Spleen (tissue), 11 donors: Measurements from ENCODE around the gene HIGD1A. TPM values are rescaled to one million over a fixed set of nuclear protein-coding genes. Genes with fewer than 3 reads are reported as not detected.

Experiments
- DNase-seq: peaks from one replicate; pipeline ENCODE4 v3.0.0-alpha.2; 2020
- H3K27ac ChIP-seq, 8 donors: fragments of 200-600 bp; sonication (generic) in 7 of 8; 1 replicate in 4 of 8; 2 replicates in 4 of 8; pipeline versions ENCODE4 v1.5.0 to v1.8.0; 2016 to 2021; ENCODE audit warnings: inconsistent platforms in 4 of 8, mild to moderate bottlenecking in 4 of 8, moderate library complexity in 1 of 8
- H3K27me3 ChIP-seq, 7 donors: fragments of 200-600 bp; sonication (generic) in 6 of 7; replicated peaks in 1 of 7; 1 replicate in 4 of 7; 2 replicates in 3 of 7; pipeline versions ENCODE4 v1.5.0 to v1.8.0; 2016 to 2021; ENCODE audit warnings: inconsistent platforms in 3 of 7, mild to moderate bottlenecking in 1 of 7
- H3K36me3 ChIP-seq, 6 donors: fragments of 200-600 bp; sonication (generic) in 5 of 6; 1 replicate in 4 of 6; 2 replicates in 2 of 6; pipeline versions ENCODE4 v1.5.0 to v1.8.0; 2016 to 2021; ENCODE audit warnings: inconsistent platforms in 2 of 6
- H3K4me1 ChIP-seq, 6 donors: fragments of 200-600 bp; sonication (generic) in 5 of 6; 1 replicate in 3 of 6; 2 replicates in 3 of 6; pipeline versions ENCODE4 v1.5.0 to v1.8.0; 2016 to 2021; ENCODE audit warnings: inconsistent platforms in 3 of 6
- H3K4me3 ChIP-seq, 8 donors: fragments of 200-600 bp; sonication (generic) in 7 of 8; 1 replicate in 4 of 8; 2 replicates in 4 of 8; pipeline versions ENCODE4 v1.5.0 to v1.8.0; 2016 to 2021; ENCODE audit warnings: inconsistent platforms in 4 of 8, mild to moderate bottlenecking in 4 of 8, moderate library complexity in 2 of 8
- H3K9me3 ChIP-seq, 8 donors: fragments of 200-600 bp; sonication (generic) in 7 of 8; 1 replicate in 4 of 8; 2 replicates in 4 of 8; pipeline versions ENCODE4 v1.5.0 to v1.8.0; 2016 to 2021; ENCODE audit warnings: inconsistent platforms in 4 of 8
- POLR2A ChIP-seq, 3 donors: fragments of 450-650 bp; IDR thresholded peaks; one replicate each; pipeline ENCODE4 v1.5.1; 2017; ENCODE audit warnings: antibody characterized with exemption in 3 of 3, mild to moderate bottlenecking in 1 of 3
- POLR2AphosphoS5 ChIP-seq, 3 donors: sonication (generic); formaldehyde crosslinking; IDR thresholded peaks; one replicate each; pipeline ENCODE4 v1.5.1; 2017; ENCODE audit warnings: antibody characterized with exemption in 3 of 3
- WGBS, 5 donors: extraction: QIAGEN DNeasy Blood & Tissue Kit in 3 of 5; methylation state at CpG; one replicate each; pipeline versions ENCODE4 v1.1.5 to v1.1.7; 2013 to 2018; 5-methylcytosine and 5-hydroxymethylcytosine counted together
- intact Hi-C: fragments of 100-400 bp; cut with DNase I; formaldehyde crosslinking; loops from one replicate; pipeline ENCODE4 v1.15.0; 2023; ENCODE audit warnings: low total_unique reads
- polyA plus RNA-seq, 3 donors: library from polyadenylated mRNA; stranded (reverse); fragments of 200-250 nt; gene quantifications; one replicate each; pipeline ENCODE4 v1.2.1, GENCODE V29; 2013
- total RNA-seq, 7 donors: library from RNA; depleted of rRNA in 3 of 7; stranded (reverse); fragments of >200 nt in 3 of 7; fragmentation: NEBNext Ultra II Directional in 4 of 7; extraction: Animal tissue kit (Norgen Biotek cat#: 25700) in 4 of 7; gene quantifications; one replicate each; pipeline versions ENCODE4 v1.1.0 to v1.2.1, GENCODE V29; 2016 to 2021
- TF ChIP-seq, protein P1 (sequence below), 11 experiments: fragments of 200-600 bp in 7 of 11; fragments of 450-650 bp in 4 of 11; sonication (generic) in 4 of 11; IDR thresholded peaks in 8 of 11; conservative IDR thresholded peaks in 3 of 11; 1 replicate in 7 of 11; 2 replicates in 4 of 11; pipeline versions ENCODE4 v1.4.0 to v1.8.0; 2016 to 2021; ENCODE audit warnings: antibody characterized with exemption in 11 of 11, inconsistent platforms in 4 of 11, mild to moderate bottlenecking in 1 of 11
- donor health status: healthy with polysubstance abuse.
- donor health status: DM: no; HTN: no; CAD: no; lungs with moderate emphysema.
- donor health status: DM: no; HTN: no; CAD: no.
- donor health status: Bipolar disorder and iron deficiency.
- donor health status: healthy.
- donor health status: DM: no; HTN: no; CAD: no.
- donor health status: DM: yes; HTN: yes; CAD: no.

HIGD1A gene
- total and polyA plus RNA-seq, 10 donors = 39.4 to 89.0 (median 59.6) TPM

DNA sequence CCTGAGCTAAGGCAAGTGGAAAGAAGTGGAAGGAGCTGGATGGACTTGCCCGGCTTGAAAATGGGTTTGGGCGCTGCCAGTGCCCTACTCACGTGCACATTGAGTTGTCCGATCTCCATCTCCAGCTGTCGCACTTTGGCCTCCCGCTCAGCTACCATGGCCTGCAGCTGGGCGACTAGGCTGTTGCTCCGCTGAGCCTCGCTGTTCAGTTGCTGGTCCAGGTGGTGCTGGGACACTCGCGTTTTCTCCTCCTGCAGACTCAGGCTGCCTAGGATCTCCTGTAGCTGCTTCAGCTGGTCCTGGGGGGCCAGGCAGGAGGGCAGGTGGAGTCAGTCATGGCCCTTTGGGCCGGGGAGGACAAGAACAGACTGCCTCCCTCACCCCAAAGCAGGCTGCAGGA, 68.7 kb downstream of the HIGD1A start:
- intact Hi-C loops = no loop called here
- 92 to 95% (median 94%) methylated on average over 9 to 12 of the region's 12 CpGs for WGBS, 5 donors
- Histone ChIP-seq H3K4me3 (no peak overlapping the region), H3K36me3 (no peaks in the 10 kb centered on the region), H3K27ac (no peak overlapping the region), H3K9me3 (no peaks in the 10 kb centered on the region), H3K27me3 (no peaks in the 10 kb centered on the region), H3K4me1 (no peaks in the 10 kb centered on the region)
- no peak for DNase-seq
- TF ChIP-seq, protein P1, sequence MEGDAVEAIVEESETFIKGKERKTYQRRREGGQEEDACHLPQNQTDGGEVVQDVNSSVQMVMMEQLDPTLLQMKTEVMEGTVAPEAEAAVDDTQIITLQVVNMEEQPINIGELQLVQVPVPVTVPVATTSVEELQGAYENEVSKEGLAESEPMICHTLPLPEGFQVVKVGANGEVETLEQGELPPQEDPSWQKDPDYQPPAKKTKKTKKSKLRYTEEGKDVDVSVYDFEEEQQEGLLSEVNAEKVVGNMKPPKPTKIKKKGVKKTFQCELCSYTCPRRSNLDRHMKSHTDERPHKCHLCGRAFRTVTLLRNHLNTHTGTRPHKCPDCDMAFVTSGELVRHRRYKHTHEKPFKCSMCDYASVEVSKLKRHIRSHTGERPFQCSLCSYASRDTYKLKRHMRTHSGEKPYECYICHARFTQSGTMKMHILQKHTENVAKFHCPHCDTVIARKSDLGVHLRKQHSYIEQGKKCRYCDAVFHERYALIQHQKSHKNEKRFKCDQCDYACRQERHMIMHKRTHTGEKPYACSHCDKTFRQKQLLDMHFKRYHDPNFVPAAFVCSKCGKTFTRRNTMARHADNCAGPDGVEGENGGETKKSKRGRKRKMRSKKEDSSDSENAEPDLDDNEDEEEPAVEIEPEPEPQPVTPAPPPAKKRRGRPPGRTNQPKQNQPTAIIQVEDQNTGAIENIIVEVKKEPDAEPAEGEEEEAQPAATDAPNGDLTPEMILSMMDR (IDR thresholded peaks at IDR 0.05 in 8 of 11, conservative IDR thresholded peaks at IDR 0.05 in 3 of 11) = no peak
- no peak for TF ChIP-seq POLR2AphosphoS5 (IDR thresholded peaks at IDR 0.05)
- TF ChIP-seq POLR2A (IDR thresholded peaks at IDR 0.05) = no peak

DNA sequence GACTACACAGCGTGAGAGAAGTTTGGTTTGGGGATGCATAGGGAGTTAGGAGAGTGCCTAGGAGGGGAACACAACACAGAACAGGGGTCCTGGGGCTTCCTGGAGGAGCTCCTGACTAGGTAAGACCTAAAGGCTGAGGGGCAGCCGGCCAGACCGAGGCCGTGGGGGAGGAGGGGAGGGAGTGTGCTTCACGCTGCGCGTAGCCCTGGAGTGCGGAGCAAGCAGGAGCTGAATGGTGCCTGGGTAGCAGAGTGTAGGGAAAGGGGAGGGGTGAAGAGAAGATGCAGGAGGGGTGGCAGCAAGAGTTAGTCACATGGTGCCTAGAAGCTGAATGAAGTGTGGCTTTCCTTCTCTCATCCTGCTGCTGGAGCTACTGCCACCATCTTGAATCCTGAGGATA, 69.3 kb downstream of the HIGD1A start:
- no peak overlapping the region for H3K4me3 ChIP-seq
- WGBS, 5 donors = 69 to 83% (median 79%) methylated on average over 8 of the region's 8 CpGs
- intact Hi-C loops = no loop called here
- no peak for DNase-seq
- no peak overlapping the region for H3K27ac ChIP-seq
- no peaks in the 10 kb centered on the region for H3K27me3 ChIP-seq
- H3K9me3 ChIP-seq = no peaks in the 10 kb centered on the region
- H3K36me3 ChIP-seq = no peaks in the 10 kb centered on the region
- H3K4me1 ChIP-seq = no peaks in the 10 kb centered on the region
- TF ChIP-seq POLR2AphosphoS5 (IDR thresholded peaks at IDR 0.05) (no peak), POLR2A (IDR thresholded peaks at IDR 0.05) (no peak)
- TF ChIP-seq, protein P1 (IDR thresholded peaks at IDR 0.05 in 8 of 11, conservative IDR thresholded peaks at IDR 0.05 in 3 of 11) = no peak

DNA sequence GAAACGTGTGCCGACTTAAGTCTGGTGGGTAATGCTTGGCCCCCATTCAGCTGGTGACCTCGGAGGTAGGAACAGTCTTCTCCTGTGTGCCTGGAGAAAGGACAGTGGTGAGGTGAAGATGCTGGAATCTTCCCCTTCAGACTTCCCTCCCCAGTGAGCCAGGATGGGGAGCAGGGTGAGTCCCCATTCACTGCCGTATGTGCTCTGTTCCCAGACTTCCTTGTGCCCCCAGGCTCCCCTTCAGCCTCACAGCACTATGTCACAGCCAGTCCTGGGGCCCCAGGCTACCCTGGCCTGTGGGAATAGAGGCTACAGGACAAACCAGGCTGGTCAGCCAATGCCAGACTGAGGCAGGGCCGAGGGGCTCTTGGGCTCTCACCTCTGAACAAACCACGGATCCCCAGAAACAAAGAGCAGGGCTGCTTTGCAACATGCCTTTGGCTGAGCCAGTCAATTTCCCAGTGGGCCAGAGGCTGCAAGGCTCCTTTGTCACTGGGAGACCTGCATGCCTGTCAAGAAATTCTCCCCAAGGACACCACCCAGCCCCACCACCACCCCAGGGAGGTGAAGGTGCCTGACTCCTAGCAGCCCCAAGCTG, 69.9 kb downstream of the HIGD1A start:
- no peak overlapping the region for H3K27ac ChIP-seq
- no peaks in the 10 kb centered on the region for H3K36me3 ChIP-seq
- no peaks in the 10 kb centered on the region for H3K9me3 ChIP-seq
- DNase-seq = no peak
- 78 to 95% (median 81%) methylated on average over 4 to 6 of the region's 6 CpGs for WGBS, 5 donors
- no peak overlapping the region for H3K4me3 ChIP-seq
- TF ChIP-seq POLR2AphosphoS5 (IDR thresholded peaks at IDR 0.05) = no peak
- TF ChIP-seq, protein P1 (IDR thresholded peaks at IDR 0.05 in 8 of 11, conservative IDR thresholded peaks at IDR 0.05 in 3 of 11) = no peak
- no peak for TF ChIP-seq POLR2A (IDR thresholded peaks at IDR 0.05)
- intact Hi-C loops = no loop called here
- no peaks in the 10 kb centered on the region for H3K4me1 ChIP-seq
- no peaks in the 10 kb centered on the region for H3K27me3 ChIP-seq

DNA sequence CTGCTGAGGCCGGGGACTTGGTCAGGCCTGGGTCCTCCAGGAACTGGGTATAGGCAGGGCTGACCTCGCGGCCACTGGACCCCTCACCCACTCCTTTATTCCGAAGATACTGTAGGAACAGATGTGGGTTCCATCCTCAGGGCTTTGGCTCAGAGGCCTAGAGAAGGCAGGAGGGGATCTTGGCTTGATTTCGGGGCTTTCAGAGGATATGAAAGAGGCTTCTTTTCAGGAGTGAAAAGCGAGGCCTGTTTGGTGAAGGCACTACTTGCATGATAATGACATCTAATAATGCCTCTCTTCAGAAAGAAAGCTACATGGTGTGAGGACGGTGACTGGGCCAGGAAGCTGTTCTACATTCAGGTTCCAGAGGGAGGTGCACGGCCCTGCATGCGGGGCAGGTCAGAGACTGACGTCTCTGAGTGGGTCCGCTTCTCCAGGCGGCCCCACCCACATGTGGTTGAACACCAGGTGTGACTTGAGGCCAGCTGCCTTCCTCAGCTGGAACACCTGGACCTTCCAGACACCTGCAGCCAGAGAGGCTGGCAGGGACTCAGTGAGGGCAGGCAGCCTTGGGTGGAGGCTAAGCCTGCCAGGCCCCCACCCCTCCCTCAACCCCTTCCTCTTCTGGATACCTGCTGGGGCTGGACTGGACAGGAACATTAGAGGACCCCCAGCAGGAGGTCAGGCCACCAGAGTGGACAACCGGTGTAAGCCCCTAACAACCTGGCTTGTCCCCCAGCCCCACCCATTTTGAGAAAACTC, 70.6 kb downstream of the HIGD1A start:
- Histone ChIP-seq H3K4me3 (no peak overlapping the region), H3K9me3 (no peaks in the 10 kb centered on the region), H3K4me1 (no peaks in the 10 kb centered on the region), H3K36me3 (no peaks in the 10 kb centered on the region), H3K27me3 (no peaks in the 10 kb centered on the region), H3K27ac (no peak overlapping the region)
- intact Hi-C loops = no loop called here
- DNase-seq = no peak
- TF ChIP-seq, protein P1 (IDR thresholded peaks at IDR 0.05 in 8 of 11, conservative IDR thresholded peaks at IDR 0.05 in 3 of 11) = no peak
- no peak for TF ChIP-seq POLR2AphosphoS5 (IDR thresholded peaks at IDR 0.05)
- TF ChIP-seq POLR2A (IDR thresholded peaks at IDR 0.05) = no peak
- WGBS, 5 donors = 83 to 90% (median 85%) methylated on average over 13 of the region's 13 CpGs
